Measurements from ENCODE around the gene FAM50B. TPM values are rescaled to one million over a fixed set of nuclear protein-coding genes. Genes with fewer than 3 reads are reported as not detected.

Gene FAM50B, protein sequence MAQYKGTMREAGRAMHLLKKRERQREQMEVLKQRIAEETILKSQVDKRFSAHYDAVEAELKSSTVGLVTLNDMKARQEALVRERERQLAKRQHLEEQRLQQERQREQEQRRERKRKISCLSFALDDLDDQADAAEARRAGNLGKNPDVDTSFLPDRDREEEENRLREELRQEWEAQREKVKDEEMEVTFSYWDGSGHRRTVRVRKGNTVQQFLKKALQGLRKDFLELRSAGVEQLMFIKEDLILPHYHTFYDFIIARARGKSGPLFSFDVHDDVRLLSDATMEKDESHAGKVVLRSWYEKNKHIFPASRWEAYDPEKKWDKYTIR
- total RNA-seq (2014; rRNA removed; shearing (Covaris generic)) (not detected in 2 replicates), total RNA-seq (2022) (not detected in 2 replicates), Bru-seq, nascent RNA (not detected), BruChase-seq, experiment 1, labeled RNA remaining after a 6-hour chase (not detected), BruChase-seq, experiment 2, labeled RNA remaining after a 2-hour chase (not detected)
- long read RNA-seq = 0 reads

DNA sequence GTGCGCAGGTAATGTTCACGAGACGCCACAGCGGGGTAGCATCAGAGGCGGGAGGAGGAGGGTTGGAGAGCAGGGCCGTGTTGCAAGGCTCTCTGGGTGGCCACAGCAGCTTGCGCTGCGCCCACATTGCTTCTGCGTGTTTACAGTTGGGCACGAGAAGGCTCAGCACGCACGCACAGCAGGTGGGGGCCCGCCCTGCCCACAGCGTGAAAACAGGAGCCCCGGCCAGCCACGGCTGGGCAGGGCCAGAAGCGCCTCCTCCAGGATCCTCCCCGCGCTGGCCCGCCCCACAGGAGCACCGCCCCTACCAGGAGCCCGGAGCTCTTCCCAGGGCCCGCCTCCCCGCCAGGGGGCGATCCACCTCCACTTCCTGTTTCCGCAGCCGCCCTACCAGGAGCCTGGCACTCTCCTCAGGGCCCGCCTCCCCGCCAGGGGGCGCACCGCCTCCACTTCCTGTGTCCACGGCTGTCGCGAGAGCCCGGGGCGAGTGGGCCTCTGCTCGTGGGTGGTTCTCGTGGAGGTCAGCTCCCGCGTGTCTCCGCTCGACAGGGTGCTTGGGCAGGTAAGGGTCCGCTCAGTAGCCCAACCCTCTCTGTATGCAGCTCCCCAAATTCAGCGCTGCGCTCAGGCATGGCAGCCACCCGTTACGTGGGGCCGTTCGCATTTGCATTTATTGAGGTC is at the start of gene FAM50B:
Gene FAM50B (plus strand): TSS at position 449 of the 681 bp plus-strand sequence. CDS start 439 bp downstream, outside the sequence.
- no peaks in the 10 kb centered on the region for H3K4me1 ChIP-seq (ENCODE audit: insufficient read depth, low read length, poor library complexity, severe bottlenecking)
- POLR2A ChIA-PET = interaction anchor here (0.7 kb wide), 1 partner anchor 546 kb away, joined by 3 read pairs; no protein-coding TSS in a partner anchor
- H4K20me1 ChIP-seq (ENCODE audit: insufficient read depth, low read length) = no peaks in the 10 kb centered on the region
- no peaks in the 10 kb centered on the region for H3K9me2 ChIP-seq (ENCODE audit: insufficient read depth, low read length)
- CTCF ChIA-PET (ENCODE audit: unreplicated experiment) = no interaction called here
- no peaks in the 10 kb centered on the region for H3K36me3 ChIP-seq (ENCODE audit: insufficient read depth, low read length)
- DNase-seq (ENCODE audit: low spot score) = peak; percentile 28
- H2AFZ ChIP-seq (ENCODE audit: low read length) = no peak within 1 kb of the TSS
- H3K9me3 ChIP-seq (ENCODE audit: low read length) = no peaks in the 10 kb centered on the region
- no TSS peak for BruUV-seq (replicated peaks)
- intact Hi-C loops (cut with micrococcal nuclease; ENCODE audit: unreplicated experiment) = no loop called here
- no peaks in the 10 kb centered on the region for H3K79me2 ChIP-seq (ENCODE audit: insufficient read depth, low read depth, low read length)
- no peak within 1 kb of the TSS for H3K4me3 ChIP-seq (ENCODE audit: low read depth, low read length, poor library complexity, severe bottlenecking)
- no peak for TF ChIP-seq EZH2phosphoT487 (IDR thresholded peaks at IDR 0.05; ENCODE audit: borderline replicate concordance, low read depth, low read length)
- TF ChIP-seq, protein P1, sequence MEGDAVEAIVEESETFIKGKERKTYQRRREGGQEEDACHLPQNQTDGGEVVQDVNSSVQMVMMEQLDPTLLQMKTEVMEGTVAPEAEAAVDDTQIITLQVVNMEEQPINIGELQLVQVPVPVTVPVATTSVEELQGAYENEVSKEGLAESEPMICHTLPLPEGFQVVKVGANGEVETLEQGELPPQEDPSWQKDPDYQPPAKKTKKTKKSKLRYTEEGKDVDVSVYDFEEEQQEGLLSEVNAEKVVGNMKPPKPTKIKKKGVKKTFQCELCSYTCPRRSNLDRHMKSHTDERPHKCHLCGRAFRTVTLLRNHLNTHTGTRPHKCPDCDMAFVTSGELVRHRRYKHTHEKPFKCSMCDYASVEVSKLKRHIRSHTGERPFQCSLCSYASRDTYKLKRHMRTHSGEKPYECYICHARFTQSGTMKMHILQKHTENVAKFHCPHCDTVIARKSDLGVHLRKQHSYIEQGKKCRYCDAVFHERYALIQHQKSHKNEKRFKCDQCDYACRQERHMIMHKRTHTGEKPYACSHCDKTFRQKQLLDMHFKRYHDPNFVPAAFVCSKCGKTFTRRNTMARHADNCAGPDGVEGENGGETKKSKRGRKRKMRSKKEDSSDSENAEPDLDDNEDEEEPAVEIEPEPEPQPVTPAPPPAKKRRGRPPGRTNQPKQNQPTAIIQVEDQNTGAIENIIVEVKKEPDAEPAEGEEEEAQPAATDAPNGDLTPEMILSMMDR (conservative IDR thresholded peaks at IDR 0.05; ENCODE audit: low read length) = peak; percentile 63
- no peak within 1 kb of the TSS for H3K4me2 ChIP-seq (ENCODE audit: low read length)
- H3K27ac ChIP-seq (ENCODE audit: low read depth, low read length, poor library complexity, severe bottlenecking) = no peak within 1 kb of the TSS

DNA sequence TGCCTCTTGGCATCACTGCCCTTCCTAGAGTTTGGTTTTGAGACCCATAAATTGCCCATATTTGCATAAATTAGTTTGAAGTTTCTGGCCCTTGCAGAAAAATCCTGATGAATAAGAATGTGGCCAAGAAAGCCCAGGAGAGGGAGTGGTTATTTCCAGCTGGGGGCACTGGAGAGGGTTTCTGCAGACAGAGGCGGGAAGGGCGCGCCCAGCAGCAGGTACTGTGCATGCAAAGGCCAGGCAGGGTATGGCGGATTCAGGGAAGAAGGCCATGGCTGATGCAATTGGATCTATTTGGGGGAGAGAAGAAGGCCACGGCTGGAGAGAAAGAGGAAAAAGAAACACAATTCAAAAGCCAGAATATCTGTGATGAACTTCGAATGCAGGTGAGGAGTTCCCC is 49.5 kb upstream of the FAM50B start:
- DNase-seq (ENCODE audit: low spot score) = no peak
- Histone ChIP-seq H3K4me2 (ENCODE audit: low read length) (no peak overlapping the region), H3K9me3 (ENCODE audit: low read length) (no peaks in the 10 kb centered on the region), H4K20me1 (ENCODE audit: insufficient read depth, low read length) (no peaks in the 10 kb centered on the region), H3K36me3 (ENCODE audit: insufficient read depth, low read length) (no peaks in the 10 kb centered on the region), H3K27ac (ENCODE audit: low read depth, low read length, poor library complexity, severe bottlenecking) (no peak overlapping the region), H3K79me2 (ENCODE audit: insufficient read depth, low read depth, low read length) (no peaks in the 10 kb centered on the region), H3K4me3 (ENCODE audit: low read depth, low read length, poor library complexity, severe bottlenecking) (no peak overlapping the region), H3K9me2 (ENCODE audit: insufficient read depth, low read length) (no peaks in the 10 kb centered on the region), H2AFZ (ENCODE audit: low read length) (no peak overlapping the region), H3K4me1 (ENCODE audit: insufficient read depth, low read length, poor library complexity, severe bottlenecking) (no peaks in the 10 kb centered on the region)
- CTCF ChIA-PET (ENCODE audit: unreplicated experiment) = no interaction called here
- POLR2A ChIA-PET = no interaction called here
- intact Hi-C loops (cut with micrococcal nuclease; ENCODE audit: unreplicated experiment) = no loop called here
- no TSS peak for BruUV-seq (replicated peaks)
- TF ChIP-seq EZH2phosphoT487 (IDR thresholded peaks at IDR 0.05; ENCODE audit: borderline replicate concordance, low read depth, low read length) = no peak
- TF ChIP-seq, protein P1 (conservative IDR thresholded peaks at IDR 0.05; ENCODE audit: low read length) = no peak
